ENCODE measurements around the gene CSF3R. TPM values are rescaled to one million over a fixed set of nuclear protein-coding genes. Genes with fewer than 3 reads are reported as not detected.

Gene CSF3R
- total RNA-seq (2014; rRNA removed; shearing (Covaris generic)): not detected in 2 replicates

GRCh38 chr1:36482724-36483388 is at the start of gene CSF3R:
CSF3R (minus strand) TSS chr1:36482913; CDS start chr1:36479496, 3,417 bp downstream.
- Histone ChIP-seq H3K36me3 (no peaks in the 10 kb centered on the region), H3K4me3 (no peak within 1 kb of the TSS), H3K9me3 (replicated peaks) (no peaks in the 10 kb centered on the region), H3K27ac (no peak within 1 kb of the TSS), H3K4me1 (no peaks in the 10 kb centered on the region), H3K27me3 (peaks cover 61% of the 10 kb centered on the region)
- no peak for DNase-seq

DNA sequence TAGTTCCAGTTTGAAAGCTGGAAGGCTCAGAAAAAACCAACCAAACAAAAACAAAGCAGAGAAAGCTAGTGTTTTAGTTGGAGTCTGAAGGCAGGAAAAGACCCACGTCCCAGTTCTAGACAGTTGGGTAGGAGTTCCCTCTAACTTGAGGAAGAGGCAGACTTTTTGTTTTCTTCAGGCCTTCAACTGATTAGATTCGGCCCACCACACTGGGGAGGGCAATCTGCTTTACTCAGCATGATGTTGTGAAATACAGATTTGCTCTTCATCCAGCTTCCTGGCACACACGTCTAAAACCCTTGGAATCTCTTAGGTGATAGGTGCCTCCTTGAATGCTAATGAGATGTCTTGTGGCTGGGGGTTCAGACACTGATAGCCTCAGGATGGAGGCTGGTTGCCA is 49.1 kb upstream of the CSF3R start:
- no peaks in the 10 kb centered on the region for H3K4me1 ChIP-seq
- no peak overlapping the region for H3K27ac ChIP-seq
- H3K4me3 ChIP-seq: no peak overlapping the region
- peaks cover 7% of the 10 kb centered on the region; the same call in 1 of the 2 replicates for H3K27me3 ChIP-seq
- no peaks in the 10 kb centered on the region for H3K36me3 ChIP-seq
- H3K9me3 ChIP-seq (replicated peaks): no peaks in the 10 kb centered on the region
- no peak for DNase-seq

- Histone ChIP-seq H3K36me3 (no peaks in the 10 kb centered on the region), H3K27ac (no peak overlapping the region), H3K9me3 (replicated peaks) (no peaks in the 10 kb centered on the region), H3K4me3 (no peak overlapping the region), H3K4me1 (no peaks in the 10 kb centered on the region), H3K27me3 (peaks cover 11% of the 10 kb centered on the region; the same call in 1 of the 2 replicates)
- DNase-seq: no peak
Observed at GRCh38 chr1:36530791-36531190, 48.1 kb upstream of the CSF3R start.

DNA sequence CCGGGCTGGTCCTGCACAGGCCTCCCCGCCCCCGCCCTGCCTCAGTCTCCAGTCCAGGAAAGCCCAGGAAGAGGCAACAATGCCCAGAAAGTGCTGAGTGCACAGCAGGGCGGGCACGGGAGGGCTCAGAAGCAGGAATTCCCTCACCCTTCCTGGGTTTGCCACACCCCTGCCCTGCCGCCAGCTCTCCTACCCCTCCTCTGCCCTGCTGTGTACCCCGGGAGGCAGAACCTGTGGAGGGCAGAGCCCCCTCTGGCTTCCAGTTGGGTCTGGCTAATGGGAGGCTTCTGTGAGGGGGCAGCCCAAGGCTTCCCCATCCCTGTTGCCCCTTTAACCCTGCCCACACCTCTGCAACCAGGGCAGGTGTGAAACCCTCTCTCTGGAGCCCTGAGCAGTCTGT is 47.5 kb upstream of the CSF3R start:
- H3K4me3 ChIP-seq: no peak overlapping the region
- H3K4me1 ChIP-seq: no peaks in the 10 kb centered on the region
- H3K27ac ChIP-seq: no peak overlapping the region
- H3K9me3 ChIP-seq (replicated peaks): no peaks in the 10 kb centered on the region
- peaks cover 11% of the 10 kb centered on the region; the same call in 1 of the 2 replicates for H3K27me3 ChIP-seq
- DNase-seq: no peak
- H3K36me3 ChIP-seq: no peaks in the 10 kb centered on the region

DNA sequence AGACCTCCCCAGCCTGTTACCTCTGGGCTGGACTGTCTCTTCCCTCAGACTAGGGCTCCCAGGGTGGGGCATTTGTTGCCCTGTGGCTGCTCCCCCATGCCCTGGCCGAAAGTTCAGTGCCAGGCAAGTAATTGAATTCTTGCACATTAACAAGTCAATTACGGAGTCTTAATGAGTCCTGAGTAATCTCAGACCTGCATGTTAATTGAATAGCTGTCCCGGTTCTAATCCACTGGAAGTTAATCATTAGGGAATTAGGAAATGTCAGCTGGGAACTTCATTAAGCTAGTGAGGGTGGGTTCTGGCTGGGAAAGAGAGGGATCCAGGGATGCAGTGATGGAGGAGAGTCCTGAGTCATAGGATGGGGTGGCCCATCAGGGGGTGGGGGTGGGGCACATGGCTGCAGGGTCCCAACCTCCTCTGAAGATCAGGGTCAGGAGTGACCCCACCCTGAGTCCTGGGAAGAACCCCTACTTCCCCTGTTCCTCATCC is 47.1 kb upstream of the CSF3R start:
- H3K4me1 ChIP-seq: no peaks in the 10 kb centered on the region
- H3K4me3 ChIP-seq: no peak overlapping the region
- no peak for DNase-seq
- no peaks in the 10 kb centered on the region for H3K9me3 ChIP-seq (replicated peaks)
- no peaks in the 10 kb centered on the region for H3K36me3 ChIP-seq
- H3K27ac ChIP-seq: no peak overlapping the region
- peaks cover 15% of the 10 kb centered on the region; the same call in 1 of the 2 replicates for H3K27me3 ChIP-seq

DNA sequence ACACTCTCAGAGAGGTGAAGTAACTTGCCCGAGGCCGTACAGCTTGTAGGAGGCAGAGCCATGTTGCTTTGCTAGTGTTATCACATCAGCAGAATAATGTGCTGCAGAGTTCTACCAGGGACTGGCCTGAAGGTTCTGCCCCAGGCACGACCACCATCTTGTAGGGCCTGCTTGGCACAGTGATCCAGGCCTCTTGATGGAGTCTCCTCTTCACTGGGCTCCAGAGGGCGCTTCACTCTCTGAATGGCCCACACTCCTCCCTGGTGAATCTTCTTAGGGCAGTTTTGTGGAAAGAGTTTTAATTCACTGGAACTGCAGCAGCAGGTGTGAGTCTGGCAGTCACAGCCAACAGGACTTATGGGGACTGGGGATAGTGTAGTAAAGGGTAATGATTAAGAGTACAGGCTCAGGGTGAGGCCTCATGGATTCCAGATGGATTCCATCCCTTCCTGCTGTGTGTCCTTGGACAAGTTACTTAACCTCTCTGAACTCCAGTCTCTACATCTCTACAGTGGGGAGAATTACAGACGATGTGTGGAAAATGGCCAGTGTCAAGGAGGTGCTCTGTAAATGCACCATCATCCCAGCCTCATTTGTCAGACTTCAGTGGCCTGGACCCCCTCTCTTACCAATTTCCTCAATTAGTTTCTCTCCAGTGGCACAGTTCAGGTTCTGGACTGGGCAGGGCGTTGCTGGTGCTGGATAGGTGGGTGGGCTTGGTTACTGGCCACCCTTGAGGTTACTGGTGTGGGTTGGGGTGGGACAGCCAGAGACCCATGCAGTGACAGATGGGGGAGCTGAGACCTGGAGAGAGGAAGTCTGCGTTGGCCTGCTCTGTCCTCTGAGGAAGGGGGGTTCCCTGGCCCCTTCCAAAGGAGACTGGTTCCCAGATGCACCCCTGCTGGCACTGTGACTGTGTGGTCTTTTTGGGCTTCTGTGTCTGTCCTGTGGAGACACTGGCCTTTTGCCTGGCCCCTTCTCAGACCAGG is 45.9 kb upstream of the CSF3R start:
- Histone ChIP-seq H3K36me3 (no peaks in the 10 kb centered on the region), H3K27me3 (peaks cover 12% of the 10 kb centered on the region; the same call in 1 of the 2 replicates), H3K4me3 (no peak overlapping the region), H3K9me3 (replicated peaks) (no peaks in the 10 kb centered on the region), H3K27ac (no peak overlapping the region), H3K4me1 (no peaks in the 10 kb centered on the region)
- DNase-seq: peak; percentile 36 to 53

- Histone ChIP-seq H3K4me1 (no peaks in the 10 kb centered on the region), H3K36me3 (no peaks in the 10 kb centered on the region), H3K27ac (no peak overlapping the region), H3K9me3 (replicated peaks) (no peaks in the 10 kb centered on the region), H3K4me3 (no peak overlapping the region), H3K27me3 (peaks cover 11% of the 10 kb centered on the region; the same call in 1 of the 2 replicates)
- no peak for DNase-seq
Observed at GRCh38 chr1:36525166-36525565, 42.5 kb upstream of the CSF3R start.

DNA sequence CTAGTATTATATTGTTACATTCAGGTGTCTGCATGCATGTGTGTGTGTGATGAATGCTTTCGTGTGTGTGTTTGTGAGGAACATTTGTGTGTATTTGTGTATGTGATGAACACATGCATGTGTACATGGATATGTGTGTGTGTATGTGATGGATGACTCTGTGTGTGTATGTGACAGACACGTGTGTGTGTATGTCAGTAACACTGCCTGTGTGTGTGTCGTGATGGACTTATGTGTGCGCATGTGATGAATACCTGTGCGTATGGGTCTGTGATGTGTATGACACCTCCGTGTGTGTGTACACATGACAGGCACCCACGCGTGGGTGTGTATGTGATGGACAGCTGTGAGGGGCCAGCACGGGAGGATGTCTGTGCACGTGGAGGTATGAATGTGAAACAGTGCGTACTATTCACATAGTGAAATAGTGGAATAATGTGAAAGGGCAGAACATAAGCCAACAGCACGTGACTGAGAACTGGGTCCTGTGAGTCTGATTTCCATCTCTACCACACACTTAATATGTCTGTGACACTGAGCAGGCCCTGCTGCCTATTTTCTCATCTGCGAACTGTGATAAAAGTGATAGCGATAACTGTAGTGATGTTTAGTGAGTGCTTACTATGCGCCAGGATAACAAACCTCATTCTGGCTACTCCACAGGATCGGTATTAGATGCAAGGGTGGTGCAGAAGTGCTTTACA is 41.8 kb upstream of the CSF3R start:
- Histone ChIP-seq H3K36me3 (no peaks in the 10 kb centered on the region), H3K27me3 (peaks cover 11% of the 10 kb centered on the region; the same call in 1 of the 2 replicates), H3K9me3 (replicated peaks) (no peaks in the 10 kb centered on the region), H3K4me1 (no peaks in the 10 kb centered on the region), H3K27ac (no peak overlapping the region), H3K4me3 (no peak overlapping the region)
- no peak for DNase-seq

GRCh38 chr1:36523850-36524249 is 41.1 kb upstream of the CSF3R start:
- H3K9me3 ChIP-seq (replicated peaks): no peaks in the 10 kb centered on the region
- no peak for DNase-seq
- H3K27ac ChIP-seq: no peak overlapping the region
- no peak overlapping the region for H3K4me3 ChIP-seq
- H3K36me3 ChIP-seq: no peaks in the 10 kb centered on the region
- no peaks in the 10 kb centered on the region for H3K4me1 ChIP-seq
- peaks cover 17% of the 10 kb centered on the region for H3K27me3 ChIP-seq

GRCh38 chr1:36523230-36523495 is 40.5 kb upstream of the CSF3R start:
- Histone ChIP-seq H3K4me3 (no peak overlapping the region), H3K27me3 (peaks cover 23% of the 10 kb centered on the region), H3K27ac (no peak overlapping the region), H3K4me1 (no peaks in the 10 kb centered on the region), H3K36me3 (no peaks in the 10 kb centered on the region), H3K9me3 (replicated peaks) (no peaks in the 10 kb centered on the region)
- no peak for DNase-seq

GRCh38 chr1:36522461-36523229 is 39.9 kb upstream of the CSF3R start:
- Histone ChIP-seq H3K4me1 (no peaks in the 10 kb centered on the region), H3K36me3 (no peaks in the 10 kb centered on the region), H3K27ac (no peak overlapping the region), H3K4me3 (no peak overlapping the region), H3K27me3 (peaks cover 28% of the 10 kb centered on the region), H3K9me3 (replicated peaks) (no peaks in the 10 kb centered on the region)
- DNase-seq: no peak

DNA sequence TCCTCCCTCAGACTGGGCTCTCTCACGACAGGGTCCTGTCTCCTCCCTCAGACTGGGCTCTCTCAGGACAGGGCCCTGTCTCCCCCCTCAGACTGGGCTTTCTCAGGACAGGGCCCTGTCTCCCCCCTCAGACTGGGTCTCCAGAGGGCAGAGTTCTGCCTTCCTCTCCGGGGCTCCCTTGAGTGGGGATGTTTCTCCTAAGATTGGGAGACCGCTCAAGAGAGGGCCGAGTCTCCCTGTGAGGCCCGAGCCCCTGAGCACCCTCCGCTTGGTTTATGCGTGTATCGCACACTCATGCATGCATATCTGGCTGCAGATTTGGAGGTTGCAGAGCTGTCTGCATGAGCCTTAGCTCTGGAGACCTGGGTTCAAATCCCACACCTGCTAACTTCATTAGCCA is 39.3 kb upstream of the CSF3R start:
- Histone ChIP-seq H3K4me1 (no peaks in the 10 kb centered on the region), H3K4me3 (no peak overlapping the region), H3K27me3 (peaks cover 34% of the 10 kb centered on the region), H3K9me3 (replicated peaks) (no peaks in the 10 kb centered on the region), H3K27ac (no peak overlapping the region), H3K36me3 (no peaks in the 10 kb centered on the region)
- no peak for DNase-seq

GRCh38 chr1:36520771-36521420 is 38.2 kb upstream of the CSF3R start:
- no peaks in the 10 kb centered on the region for H3K36me3 ChIP-seq
- H3K27me3 ChIP-seq: peaks cover 41% of the 10 kb centered on the region
- no peaks in the 10 kb centered on the region for H3K9me3 ChIP-seq (replicated peaks)
- H3K4me1 ChIP-seq: no peaks in the 10 kb centered on the region
- H3K4me3 ChIP-seq: no peak overlapping the region
- DNase-seq: no peak
- no peak overlapping the region for H3K27ac ChIP-seq

GRCh38 chr1:36520056-36520455 is 37.3 kb upstream of the CSF3R start:
- H3K4me1 ChIP-seq: no peaks in the 10 kb centered on the region
- H3K27me3 ChIP-seq: peaks cover 40% of the 10 kb centered on the region
- DNase-seq: no peak
- H3K4me3 ChIP-seq: no peak overlapping the region
- H3K27ac ChIP-seq: no peak overlapping the region
- no peaks in the 10 kb centered on the region for H3K36me3 ChIP-seq
- H3K9me3 ChIP-seq (replicated peaks): no peaks in the 10 kb centered on the region
